NK-92 (cell line): Measurements from ENCODE around the gene PRM3.
"Not testable (repeated sequence)": the region's sequence is repeated elsewhere in the genome, so short reads cannot be mapped to it uniquely, and the experiment has no call there.

Experiments used
- DNase-seq: peaks from one replicate; lab custom pipeline; 2025; ENCODE audit not compliant: unreplicated experiment; lab: John Stamatoyannopoulos, UW

The PRM3 gene

GRCh38 chr16:11306381-11306780 is 33.0 kb upstream of the PRM3 start:
- DNase-seq, result no peak

- DNase-seq, result no peak
These were observed 30.1 kb upstream of the PRM3 start for GRCh38 chr16:11303405-11304138.

GRCh38 chr16:11302977-11303376 is 29.5 kb upstream of the PRM3 start:
- DNase-seq, result no peak

GRCh38 chr16:11301645-11302501 is 28.4 kb upstream of the PRM3 start:
- DNase-seq, result no peak

- no peak for DNase-seq
These were observed 27.1 kb upstream of the PRM3 start for GRCh38 chr16:11300560-11300892.

GRCh38 chr16:11299865-11300559 is 26.6 kb upstream of the PRM3 start:
- DNase-seq, result no peak

- not testable (repeated sequence) for DNase-seq
These were observed 25.6 kb upstream of the PRM3 start for GRCh38 chr16:11298950-11299547.

- no peak for DNase-seq
These were observed 24.9 kb upstream of the PRM3 start for GRCh38 chr16:11298143-11298900.

- DNase-seq, result no peak
These were observed 24.2 kb upstream of the PRM3 start for GRCh38 chr16:11297492-11298142.

GRCh38 chr16:11296706-11297491 is 23.5 kb upstream of the PRM3 start:
- no peak for DNase-seq

- DNase-seq, result no peak
These were observed 22.9 kb upstream of the PRM3 start for GRCh38 chr16:11296351-11296705.

GRCh38 chr16:11295672-11296071 is 22.2 kb upstream of the PRM3 start:
- no peak for DNase-seq

GRCh38 chr16:11292076-11292748 is 18.8 kb upstream of the PRM3 start:
- DNase-seq, result no peak

- DNase-seq, result no peak
These were observed 17.8 kb upstream of the PRM3 start for GRCh38 chr16:11291091-11291703.

- DNase-seq, result no peak
These were observed 16.9 kb upstream of the PRM3 start for GRCh38 chr16:11290102-11290893.

GRCh38 chr16:11289696-11290095 is 16.3 kb upstream of the PRM3 start:
- DNase-seq, result not testable (repeated sequence)

- no peak for DNase-seq
These were observed 15.8 kb upstream of the PRM3 start for GRCh38 chr16:11289202-11289601.

- DNase-seq, result no peak
These were observed 12.4 kb upstream of the PRM3 start for GRCh38 chr16:11285842-11286241.
